ENCODE results near the gene CPT1A.

Gene CPT1A

DNA sequence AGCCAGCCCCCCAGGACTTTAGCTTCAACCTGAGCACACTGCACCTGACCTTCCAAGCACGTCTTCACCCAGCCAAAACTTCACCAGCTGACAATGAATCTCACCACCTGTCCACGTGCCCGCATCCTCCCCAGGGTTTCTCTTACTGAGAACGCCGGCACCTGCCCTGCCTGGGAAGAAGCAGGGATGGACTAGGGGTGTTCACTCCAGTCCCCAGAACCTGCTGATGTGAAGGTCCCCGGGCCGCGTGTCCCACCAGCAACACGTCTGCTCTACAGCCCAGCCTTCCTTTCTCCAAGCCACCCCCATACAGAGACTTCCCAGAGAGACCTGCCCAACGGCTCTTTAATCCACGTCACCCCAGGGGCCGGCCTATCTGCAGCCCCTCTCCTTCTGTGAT lies 12.8 kb downstream of the CPT1A start:
- DNase-seq: no peak

DNA sequence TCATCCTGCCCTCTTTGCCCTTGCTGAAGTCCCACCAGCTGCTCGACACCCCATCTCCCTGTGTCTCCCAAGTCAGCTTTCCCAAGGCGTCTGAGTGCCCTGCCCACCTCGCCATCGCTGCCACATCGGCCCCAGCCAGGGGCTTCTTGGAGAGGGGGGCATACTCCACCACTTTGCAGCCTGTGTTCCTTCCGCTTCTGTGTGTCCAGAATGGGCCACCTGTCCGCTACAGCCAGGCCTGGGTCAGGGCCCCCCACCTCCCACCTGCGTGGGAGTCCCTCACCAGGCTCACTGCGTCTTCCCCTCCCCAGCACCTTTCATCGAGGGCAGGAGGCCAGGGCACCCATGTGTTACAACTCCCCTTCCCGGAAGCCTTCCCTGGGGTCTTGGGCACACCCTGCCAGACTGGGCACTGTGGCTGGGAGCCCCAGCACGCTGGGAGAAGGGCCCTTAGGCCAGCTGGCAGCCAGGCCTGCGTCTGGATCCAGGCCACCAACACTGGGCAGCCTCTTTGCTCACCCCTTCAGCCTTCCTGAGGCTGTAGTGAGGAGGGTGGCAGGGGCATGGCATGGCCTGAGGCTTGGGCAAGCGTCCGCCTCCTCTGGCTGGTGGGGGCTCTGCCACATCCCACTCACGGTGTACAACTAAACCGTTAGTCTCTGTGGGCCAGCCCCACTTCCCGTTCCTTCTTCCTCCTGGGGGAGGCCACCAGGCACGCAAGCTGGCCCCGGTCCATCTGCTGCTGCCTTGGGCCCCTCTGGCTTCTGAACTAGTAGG lies 13.4 kb downstream of the CPT1A start:
- no peak for DNase-seq

DNA sequence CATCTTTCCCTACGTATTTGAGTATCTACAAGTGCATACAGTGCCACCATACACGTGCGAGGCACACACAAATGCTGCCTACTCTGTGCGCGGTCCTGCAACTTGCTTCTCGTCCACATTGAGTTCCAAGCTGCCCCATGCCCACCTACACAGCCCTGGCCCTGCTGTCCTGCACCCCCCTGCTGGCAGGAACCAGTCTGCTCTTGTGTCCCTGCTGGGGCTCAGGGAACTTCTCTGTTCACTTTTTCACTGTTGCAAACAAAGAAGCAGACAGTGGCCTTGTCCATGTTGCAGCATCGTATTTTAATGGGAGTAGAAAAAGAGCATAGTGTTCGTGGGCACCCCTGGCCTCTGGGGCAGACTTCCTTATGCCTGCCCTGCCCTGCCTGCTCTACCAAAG lies 14.0 kb downstream of the CPT1A start:
- DNase-seq: no peak

DNA sequence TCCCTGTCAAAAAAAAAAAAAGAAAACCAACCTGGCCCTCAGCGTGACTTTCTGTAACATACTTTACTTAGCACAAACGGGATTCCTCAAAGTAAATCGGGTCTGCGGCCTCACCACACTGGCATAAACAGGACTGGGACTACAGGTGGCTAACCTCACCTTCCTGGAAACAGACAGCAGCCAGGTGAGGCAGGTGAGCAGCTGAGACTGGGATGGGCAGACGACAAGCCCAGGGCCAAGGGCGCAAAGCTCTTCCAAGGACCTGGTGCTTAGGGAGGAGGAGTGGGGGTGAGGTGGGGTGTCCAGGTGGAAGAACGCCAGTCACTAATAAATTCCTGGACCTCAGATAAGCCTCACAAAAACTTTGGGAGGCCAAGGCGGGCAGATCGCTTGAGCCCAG lies 15.0 kb downstream of the CPT1A start:
- DNase-seq: no peak

DNA sequence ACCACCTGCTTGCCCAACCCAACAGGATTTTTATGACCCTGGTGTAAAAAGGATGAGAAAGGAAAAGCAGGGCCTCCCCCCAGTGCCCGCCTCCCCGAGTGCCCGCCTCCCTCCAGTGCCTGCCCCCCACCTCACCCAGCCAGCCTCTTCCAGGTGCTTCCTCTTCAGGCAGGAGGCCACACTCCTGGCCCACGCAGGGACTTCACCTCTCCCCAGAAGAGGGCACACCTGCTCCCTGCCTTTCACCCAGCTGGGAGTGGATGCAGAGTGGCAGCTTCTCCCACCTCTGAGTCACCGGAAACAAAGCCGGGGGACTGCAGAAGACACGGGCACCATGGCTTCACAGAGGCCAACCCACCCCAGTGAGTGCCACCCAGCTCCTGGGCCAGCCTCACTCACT lies 16.1 kb downstream of the CPT1A start:
- DNase-seq: no peak

DNA sequence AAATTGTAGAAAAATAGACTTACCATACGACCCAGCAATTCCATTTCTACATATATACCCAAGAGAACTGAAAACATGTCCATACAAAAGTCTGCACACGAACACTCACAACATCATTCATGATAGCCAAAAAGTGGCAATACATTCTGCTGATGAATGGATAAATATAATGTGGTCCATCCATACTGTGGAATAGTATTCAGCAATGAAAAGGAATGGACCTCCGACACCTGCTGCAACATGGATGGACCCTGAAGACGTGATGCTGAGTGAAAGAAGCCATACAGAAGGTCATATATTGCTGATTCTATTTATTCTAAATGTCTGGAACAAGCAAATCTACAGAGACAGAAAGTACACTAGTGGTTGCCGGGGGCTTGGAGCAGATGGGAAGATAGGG lies 19.2 kb downstream of the CPT1A start:
- no peak for DNase-seq

DNA sequence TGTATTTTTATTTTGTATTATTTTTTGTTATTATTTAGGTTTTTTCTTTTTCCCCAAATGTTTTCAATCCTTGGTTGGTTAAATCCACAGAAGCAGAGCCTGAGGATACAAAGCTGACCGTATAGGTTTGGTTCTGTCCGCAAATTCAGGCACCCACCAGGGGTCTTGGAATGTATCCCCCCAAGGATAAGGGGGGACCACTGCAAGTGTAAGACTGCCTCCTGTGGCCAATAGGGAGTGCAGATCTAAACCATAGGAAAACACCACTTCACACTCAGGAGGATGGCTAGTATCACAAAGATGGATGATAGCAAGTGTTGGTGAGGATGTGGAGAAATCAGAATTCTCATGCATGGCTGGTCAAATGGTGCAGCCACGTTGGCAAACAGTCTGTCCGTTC lies 20.0 kb downstream of the CPT1A start:
- no peak for DNase-seq

DNA sequence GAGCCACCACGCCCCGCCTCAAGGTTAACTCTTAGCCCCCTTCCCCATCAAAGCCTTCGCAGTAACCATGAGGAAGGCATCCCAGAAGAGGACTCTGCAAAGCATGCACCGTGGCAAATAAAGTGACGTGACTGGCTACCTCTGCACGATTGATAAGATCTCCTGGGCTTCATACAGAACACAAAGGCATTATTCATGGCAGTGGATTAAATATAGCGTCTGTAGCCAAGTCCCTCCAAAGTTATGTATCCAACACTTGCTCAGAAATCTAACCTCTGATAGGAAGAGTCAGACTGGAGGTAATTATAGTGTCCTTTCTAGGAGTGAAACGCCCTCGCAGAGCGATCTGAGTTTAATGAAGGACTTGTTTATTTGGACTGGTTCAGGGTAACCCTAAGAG lies 22.4 kb downstream of the CPT1A start:
- DNase-seq: no peak

DNA sequence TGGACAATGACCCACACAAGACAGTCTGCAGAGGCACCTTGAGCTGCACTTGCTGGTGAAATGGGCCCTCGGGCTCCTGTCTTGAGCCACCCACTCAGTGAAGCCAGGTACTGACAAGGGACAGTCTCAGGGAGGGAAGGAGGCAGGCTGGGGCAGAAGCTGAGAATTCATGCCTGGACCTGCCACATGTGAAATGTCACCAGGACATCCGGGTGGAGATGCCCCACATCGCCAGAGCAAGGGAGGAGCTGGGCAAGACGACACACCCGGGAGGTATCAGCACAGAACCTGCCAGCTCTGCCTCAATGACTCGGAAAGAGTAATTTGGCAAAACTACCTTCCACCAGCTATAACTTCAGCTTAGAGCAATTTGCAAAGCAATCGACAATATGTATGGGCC lies 23.5 kb downstream of the CPT1A start:
- no peak for DNase-seq

DNA sequence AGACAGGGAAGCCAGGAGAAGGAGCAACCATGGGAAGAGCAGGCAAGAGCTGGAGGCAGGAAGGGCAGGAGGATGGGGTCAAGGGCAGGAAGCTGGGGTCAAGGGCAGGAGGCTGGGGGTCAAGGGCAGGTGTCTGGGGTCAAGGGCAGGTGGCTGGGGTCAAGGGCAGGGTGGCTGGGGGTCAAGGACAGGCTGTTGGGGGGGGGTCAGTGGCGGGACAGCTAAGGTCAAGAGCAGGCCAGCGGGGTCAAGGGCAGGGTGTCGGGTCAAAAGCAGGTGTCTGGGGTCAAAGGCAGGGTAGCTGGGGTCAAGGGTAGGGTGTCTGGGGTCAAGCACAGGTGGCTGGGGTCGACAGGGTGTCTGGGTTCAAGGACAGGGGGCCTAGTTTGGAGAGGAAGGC lies 24.2 kb downstream of the CPT1A start:
- DNase-seq: no peak

DNA sequence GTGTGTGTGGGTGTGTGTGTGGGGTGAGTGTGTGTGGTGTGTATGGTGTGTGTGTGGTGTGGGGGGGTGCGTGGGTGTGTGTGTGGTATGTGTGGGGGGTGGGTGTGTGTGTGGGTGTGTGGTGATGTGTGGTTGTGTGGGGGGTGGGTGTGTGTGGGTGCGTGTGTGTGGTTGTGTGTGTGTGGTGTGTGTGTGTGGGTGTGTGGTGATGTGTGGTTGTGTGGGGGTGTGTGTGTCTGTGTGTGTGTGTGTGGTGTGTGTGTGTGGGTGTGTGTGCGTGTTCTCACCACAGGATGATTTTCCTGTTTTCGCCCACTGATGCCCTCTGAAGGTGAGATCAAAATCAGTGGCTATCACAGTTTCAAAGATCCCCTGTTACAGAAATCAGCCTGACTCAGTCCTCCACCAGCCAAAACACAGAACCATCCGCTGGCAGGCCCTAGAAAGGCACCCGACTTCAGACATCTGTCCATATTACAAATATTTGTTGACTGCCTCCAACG lies 24.7 kb downstream of the CPT1A start:
- DNase-seq: no peak

DNA sequence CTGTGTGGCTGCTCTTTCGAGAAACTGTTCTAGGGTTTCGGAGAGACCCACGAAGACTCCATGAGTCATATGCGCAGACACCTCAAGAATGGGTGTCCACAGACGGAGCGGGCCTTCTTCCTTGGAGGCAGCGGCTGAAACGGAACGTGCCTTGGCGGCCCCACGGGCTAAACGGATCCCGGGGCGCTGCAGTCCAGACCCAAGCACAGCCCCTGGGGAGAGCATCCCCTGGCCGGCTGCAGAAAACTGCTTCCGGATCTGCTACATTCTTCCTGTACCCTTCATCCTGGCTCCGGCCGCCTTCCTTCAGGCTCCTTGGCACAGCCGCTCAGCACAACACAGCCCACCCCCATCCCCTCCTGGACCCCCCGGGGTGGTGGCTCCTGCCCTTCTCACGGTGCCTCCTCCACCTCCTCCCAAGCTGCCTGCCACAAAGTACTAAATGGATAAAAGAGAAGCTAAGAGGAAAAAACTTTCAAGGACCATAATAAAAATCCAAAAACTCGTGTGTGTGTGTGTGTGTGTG lies 25.4 kb downstream of the CPT1A start:
- DNase-seq: no peak

DNA sequence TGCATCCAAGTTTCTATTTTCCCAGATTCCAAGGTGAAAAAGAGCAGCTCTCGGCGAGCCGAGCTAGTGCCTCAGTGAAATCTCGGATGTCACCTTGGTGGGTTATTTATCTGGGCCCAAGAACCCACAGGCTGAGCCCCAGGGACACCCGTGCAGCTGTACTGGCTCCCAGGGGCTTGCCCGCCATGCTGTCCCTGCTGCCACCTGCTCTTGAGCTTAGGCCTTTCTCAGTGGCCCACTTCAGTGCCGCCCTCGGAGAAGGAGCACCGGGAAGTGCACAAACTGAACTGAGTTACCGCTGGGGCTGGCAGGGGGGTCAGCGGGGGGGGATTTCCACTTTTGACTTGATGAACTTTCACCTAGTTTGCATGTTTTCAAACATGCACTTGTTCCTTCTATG lies 27.9 kb downstream of the CPT1A start:
- no peak for DNase-seq

DNA sequence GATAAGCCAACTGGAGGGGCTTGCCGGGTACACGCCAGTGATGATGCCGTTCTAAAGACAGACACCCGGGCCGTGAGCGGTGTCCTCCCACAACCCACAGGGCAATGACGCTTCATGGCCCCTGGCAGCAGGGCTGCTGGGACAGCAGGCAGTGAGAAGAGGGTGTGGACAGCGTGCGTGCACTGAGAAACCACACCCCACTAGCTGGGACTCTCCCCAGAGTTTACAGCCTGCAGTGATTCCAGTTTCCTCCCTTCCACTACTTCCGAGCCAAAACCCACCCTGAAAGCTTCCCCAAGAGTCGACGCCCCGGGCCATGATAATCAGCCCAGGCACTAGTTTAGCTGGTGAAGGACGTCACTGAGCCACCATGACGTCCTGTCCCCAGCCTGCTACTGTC lies 29.2 kb downstream of the CPT1A start:
- no peak for DNase-seq

DNA sequence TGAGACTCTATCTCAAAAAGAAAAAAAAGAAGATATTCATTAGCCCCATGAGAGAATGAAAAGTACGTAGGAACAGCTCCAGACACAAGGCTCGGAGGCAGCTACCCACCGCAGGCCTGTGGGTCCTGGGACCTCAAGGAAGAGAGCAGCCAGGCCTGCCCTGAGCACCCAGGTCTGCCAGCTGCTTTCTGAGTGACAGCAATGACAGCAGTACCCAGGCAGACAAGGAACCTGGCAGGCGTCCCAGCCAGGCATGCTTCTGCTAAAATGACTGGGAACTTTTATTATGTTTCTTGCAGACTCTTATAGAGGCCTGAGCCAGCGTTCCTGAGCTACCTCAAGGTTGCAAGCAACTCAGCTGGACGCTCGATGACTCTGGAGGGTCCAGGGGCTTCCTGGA lies 31.6 kb downstream of the CPT1A start:
- no peak for DNase-seq

DNA sequence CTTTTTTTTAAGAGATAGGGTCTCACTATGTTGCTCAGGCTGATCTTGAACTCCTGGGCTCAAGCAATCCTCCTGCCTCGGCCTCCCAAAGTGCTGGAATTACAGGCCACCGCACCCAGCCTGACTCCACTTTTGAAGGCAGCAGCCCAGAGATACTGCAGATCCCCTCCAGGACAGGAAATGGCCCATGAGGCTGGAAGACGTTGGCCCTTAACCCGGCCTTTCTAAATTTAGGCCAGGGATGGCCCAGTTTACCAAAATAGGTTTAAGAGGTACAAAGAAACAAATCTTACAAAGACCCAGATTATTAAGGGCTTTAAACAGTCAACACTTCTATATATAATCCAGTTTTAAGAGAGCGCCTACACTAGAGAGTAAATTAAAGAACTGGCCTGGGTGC lies 32.2 kb downstream of the CPT1A start:
- DNase-seq: no peak

DNA sequence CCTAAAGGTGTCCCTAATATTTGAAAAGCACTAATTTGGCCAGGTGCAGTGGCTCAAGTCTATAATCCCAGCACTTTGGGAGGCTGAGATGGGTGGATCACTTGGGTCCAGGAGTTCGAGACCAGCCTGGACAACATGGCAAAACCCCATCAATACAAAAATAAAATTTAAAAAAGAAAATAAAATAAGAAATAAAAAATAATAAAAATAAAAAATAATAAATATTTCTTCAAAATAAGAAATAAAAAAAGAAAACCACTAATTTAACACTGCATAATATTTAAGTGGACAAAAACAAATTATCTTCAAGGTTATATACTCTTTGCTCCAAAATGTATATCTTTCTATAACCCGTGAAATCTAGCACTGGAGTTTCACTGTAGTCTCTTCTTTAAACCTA lies 32.9 kb downstream of the CPT1A start:
- DNase-seq: no peak

DNA sequence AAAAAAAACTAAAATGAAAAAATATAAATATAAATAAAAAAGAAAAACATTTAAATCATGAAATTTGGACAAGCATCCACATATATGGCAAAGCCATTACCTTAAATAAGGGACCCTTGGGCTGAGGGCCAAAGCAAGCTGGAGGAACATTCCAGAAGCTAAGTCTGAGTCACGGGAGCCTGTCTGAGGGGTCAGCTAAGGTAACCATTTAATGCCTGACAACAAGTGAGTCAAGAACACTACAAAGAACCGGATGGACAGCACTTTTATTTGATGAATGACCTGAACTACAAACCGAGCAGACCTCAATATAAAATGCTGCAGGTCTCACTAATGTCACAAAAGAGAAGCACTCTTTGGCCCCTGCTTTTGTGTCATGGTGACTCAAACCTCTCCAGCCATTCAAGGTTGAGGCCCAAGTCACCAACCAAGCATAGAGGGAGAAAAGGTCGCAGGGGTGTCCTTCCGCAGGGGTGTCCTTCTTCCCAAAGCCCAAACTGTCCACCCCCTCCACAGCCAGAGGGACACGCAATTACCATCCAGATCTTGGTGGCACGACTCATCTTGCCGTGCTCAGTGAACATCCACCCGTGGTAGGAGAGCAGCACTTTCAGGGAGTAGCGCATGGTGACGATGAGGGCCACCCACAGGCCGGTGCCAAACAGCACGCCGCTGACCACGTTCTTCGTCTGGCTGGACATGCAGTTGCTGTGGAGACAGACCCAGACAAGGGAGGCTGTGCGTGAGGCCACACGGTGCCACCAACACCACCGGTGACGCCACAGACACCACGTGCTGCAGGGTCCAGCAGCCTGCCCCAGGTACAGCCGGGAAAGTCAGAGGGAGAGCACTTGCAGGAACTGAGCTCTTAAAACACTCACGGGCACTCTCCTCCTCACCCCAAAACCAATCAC lies 34.5 kb downstream of the CPT1A start:
- no peak for DNase-seq

DNA sequence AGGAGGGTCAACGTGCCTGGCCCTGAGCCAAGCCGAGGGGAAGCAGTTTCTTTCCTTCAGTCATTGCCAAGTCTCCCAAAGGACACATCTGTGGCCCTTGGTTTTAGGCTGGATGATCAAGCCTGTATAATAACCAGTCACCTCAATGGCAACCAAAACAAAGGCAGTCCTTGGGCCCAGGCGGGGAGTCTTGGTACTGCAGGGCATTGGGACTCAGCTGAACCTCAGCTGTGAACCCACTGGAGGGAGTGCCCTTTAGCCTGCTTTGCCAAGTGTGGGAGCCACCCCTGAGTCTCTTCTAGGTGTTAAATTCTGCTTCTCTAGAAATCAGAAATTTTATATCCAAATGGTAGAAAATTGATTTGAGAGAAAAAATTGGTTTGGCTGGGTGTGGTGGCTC lies 36.9 kb downstream of the CPT1A start:
- DNase-seq: no peak

DNA sequence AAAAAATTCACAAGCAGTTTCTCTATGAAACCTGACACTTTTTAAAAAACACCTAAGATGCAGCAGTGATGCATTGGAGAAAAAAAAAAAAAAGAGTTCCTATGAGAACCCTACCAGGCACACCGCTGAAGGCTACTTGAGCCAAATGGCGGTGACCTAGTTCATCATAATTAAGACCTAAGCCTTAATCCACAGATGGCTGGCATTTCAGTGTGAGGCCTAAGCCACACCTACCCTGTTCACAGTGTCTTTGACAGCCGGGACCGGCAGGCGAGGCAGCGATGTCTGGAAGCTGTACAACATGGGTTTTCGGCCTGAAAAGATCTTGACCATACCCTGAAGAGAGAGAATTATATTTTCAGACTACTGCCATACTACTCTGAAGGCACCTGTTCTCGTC lies 38.0 kb downstream of the CPT1A start:
- DNase-seq: no peak

DNA sequence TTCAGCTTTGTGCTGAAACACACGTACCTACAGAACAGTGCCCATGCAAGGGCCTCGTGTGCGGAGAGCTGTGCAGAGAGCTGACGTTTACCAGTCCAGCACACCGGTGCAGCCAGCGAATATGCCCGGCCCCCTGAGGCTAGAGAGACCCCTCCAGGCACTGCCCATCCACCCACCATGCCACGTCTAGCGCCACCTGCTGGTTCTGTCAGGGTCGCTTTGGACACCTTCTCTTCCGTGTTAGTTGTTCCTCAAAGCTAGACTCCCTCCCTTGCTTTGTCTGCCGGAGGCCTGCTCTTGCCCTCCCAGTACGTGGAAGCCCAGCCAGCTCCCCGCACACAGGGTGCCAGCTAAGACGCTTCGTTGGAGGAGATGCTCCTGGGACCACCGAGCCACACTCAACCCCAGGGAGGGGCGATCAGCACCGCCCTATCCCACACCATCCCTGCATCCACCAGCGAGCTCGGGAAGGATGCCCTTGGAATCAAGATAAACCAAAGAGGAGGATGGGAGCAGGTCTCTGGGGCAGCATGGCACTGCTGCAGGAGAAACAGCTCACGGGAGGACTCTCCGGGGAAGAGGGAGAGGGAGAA lies 43.4 kb downstream of the CPT1A start:
- DNase-seq: no peak

DNA sequence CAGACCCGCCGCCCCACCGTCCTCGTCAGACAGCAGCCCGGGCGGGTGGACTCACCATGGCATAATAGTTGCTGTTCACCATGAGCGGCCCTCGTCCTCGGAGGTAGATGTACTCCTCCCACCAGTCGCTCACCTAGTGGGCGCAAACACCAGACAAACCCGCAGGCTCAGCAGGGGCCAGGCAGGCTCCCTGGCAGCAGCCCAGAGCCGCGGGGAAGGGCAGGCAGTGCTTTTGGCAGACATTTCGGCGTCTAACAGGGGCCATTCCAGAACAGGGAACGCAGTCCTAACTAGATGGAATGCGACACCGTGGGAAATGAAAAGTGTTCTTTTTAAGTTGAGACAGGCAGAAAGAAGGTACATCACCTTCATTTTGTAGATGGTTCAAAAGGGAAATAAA lies 44.9 kb downstream of the CPT1A start:
- DNase-seq: no peak

DNA sequence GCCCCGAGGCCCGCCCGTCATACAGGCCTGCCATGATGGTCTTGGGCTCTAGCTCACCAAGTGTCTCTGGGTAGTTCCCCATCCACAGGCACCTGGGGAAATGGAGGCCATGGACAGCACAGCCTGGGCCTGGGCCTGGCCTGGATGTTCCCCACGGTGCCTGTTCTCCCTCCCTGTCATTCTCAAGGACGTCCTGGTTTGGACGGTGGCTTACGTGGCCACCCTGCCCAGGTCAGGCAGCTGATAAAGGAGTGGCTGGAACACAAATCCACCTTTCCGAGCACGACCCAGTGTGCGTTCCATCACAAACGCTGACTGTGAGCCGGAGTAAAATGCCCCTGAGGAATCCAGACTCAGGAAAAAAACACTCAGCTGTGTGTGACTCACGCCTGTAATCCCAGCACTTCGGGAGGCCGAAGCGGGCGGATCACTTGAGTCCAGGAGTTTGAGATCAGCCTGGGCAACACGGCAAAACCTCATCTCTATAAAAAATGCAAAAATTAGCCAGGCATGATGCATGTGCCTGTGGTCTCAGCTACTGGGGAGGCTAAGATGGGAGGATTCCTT lies 49.2 kb downstream of the CPT1A start:
- no peak for DNase-seq
